ENCODE results near the gene GCGR.

- TF ChIP-seq TAF1 (IDR thresholded peaks at IDR 0.05; ENCODE audit: borderline replicate concordance, insufficient read depth, low read length) (no peak), REST (IDR thresholded peaks at IDR 0.05; ENCODE audit: insufficient read depth in 1 of 2, low read depth in 2 of 2, low read length in 2 of 2) (no peak)
Observed at GRCh38 chr17:81832608-81833159, 28.7 kb downstream of the GCGR start.

All from PFSK-1 (cell line).